K562 (cell line): ENCODE results near the gene HNRNPH1. TPM values are rescaled to one million over a fixed set of nuclear protein-coding genes. Genes with fewer than 3 reads are reported as not detected.
A peak's percentile ranks its signal among the peaks of the same experiment; 100 is the strongest.

Source experiments
- AFF4 ChIP-seq: sonication (generic); formaldehyde crosslinking; IDR thresholded peaks from 2 replicates; pipeline ENCODE4 v1.8.0; 2023; ENCODE audit warnings: mild to moderate bottlenecking, missing genetic modification reagents
- CC2D1A ChIP-seq: fragments of 450-650 bp; IDR thresholded peaks from 2 replicates; pipeline ENCODE4 v1.6.1; 2017; ENCODE audit warnings: mild to moderate bottlenecking
- E4F1 ChIP-seq: fragments of 250-450 bp; sonication (Bioruptor Pico); IDR thresholded peaks from 2 replicates; pipeline ENCODE4 v1.5.0; 2021; ENCODE audit warnings: mild to moderate bottlenecking, borderline replicate concordance
- ELK1 ChIP-seq: sonication (generic); formaldehyde crosslinking; IDR thresholded peaks from 2 replicates; pipeline ENCODE4 v1.8.1; 2022; ENCODE audit warnings: missing genetic modification reagents
- NBN ChIP-seq: fragments of 450-650 bp; IDR thresholded peaks from 2 replicates; pipeline ENCODE4 v1.6.1; 2016; ENCODE audit warnings: low read depth, mild to moderate bottlenecking
- NFIX ChIP-seq: fragments of 250-450 bp; sonication (Bioruptor Pico); IDR thresholded peaks from 2 replicates; pipeline ENCODE4 v1.4.0; 2020; ENCODE audit warnings: low read depth, mild to moderate bottlenecking, moderate library complexity
- RBBP5 ChIP-seq: fragments of 200-600 bp; sonication (generic); IDR thresholded peaks from 2 replicates; pipeline ENCODE4 v1.6.1; 2012; ENCODE audit warnings: borderline replicate concordance, mild to moderate bottlenecking, low read length, control low read depth, inconsistent platforms; ENCODE audit not compliant: insufficient read depth, poor library complexity, severe bottlenecking
- SIRT6 ChIP-seq: IDR thresholded peaks from one replicate; pipeline ENCODE4 v1.6.1; 2012; ENCODE audit warnings: low read depth, mild to moderate bottlenecking, control low read depth, inconsistent platforms, low read length, moderate library complexity
- SP1 ChIP-seq: sonication (generic); formaldehyde crosslinking; IDR thresholded peaks from 2 replicates; pipeline ENCODE4 v1.8.1; 2022; ENCODE audit warnings: mild to moderate bottlenecking, missing genetic modification reagents
- SPI1 ChIP-seq: IDR thresholded peaks from 2 replicates; pipeline ENCODE4 v1.6.1; 2011; ENCODE audit warnings: low read depth, low read length, control low read depth, borderline replicate concordance
- VEZF1 ChIP-seq: fragments of 200-800 bp; sonication (Bioruptor generic); IDR thresholded peaks from 2 replicates; pipeline ENCODE4 v1.6.1; 2017; ENCODE audit warnings: missing genetic modification characterization, missing compliant biosample characterization
- ZBTB1 ChIP-seq: sonication (generic); formaldehyde crosslinking; IDR thresholded peaks from 2 replicates; pipeline ENCODE4 v1.8.1; 2023; ENCODE audit warnings: missing genetic modification reagents, low read depth, mild to moderate bottlenecking, borderline replicate concordance
- ZBTB17 ChIP-seq: fragments of 450-650 bp; formaldehyde crosslinking; IDR thresholded peaks from 2 replicates; pipeline ENCODE4 v1.4.0; 2020; ENCODE audit warnings: mild to moderate bottlenecking
- ZC3H11A ChIP-seq: IDR thresholded peaks from 2 replicates; pipeline ENCODE4 v1.6.1; 2012; ENCODE audit warnings: low read depth, low read length, improper control_type of control experiment
- ZNF3 ChIP-seq: fragments of 250-450 bp; sonication (Bioruptor Pico); IDR thresholded peaks from 2 replicates; pipeline ENCODE4 v1.5.0; 2021; ENCODE audit warnings: mild to moderate bottlenecking, moderate library complexity
- polyA plus RNA-seq, 8 experiments: library from polyadenylated mRNA; depleted of rRNA in 4 of 8; stranded (reverse) in 5 of 8; unstranded in 3 of 8; fragments of >200 nt; fragmentation: Nextera tagmentation in 2 of 8; fragmentation: Illumina TruSeq in 1 of 8; extraction: Ambion mirVana in 2 of 8; extraction: Trizol in 1 of 8; gene quantifications; 2 replicates each; pipeline versions ENCODE4 v1.2.1 to v1.2.3, GENCODE V29; 2011 to 2014; ENCODE audit warnings: inconsistent platforms in 1 of 8, missing spikeins in 1 of 8
- total RNA-seq, 7 experiments: library from RNA; depleted of rRNA in 6 of 7; stranded (reverse); fragments of >200 nt in 6 of 7; fragmentation: Illumina TruSeq in 2 of 7; extraction: Trizol in 2 of 7; gene quantifications; 2 replicates each; pipeline versions ENCODE4 v1.2.1 to v1.2.3, GENCODE V29; 2011 to 2021; ENCODE audit warnings: low replicate concordance in 1 of 7

Gene HNRNPH1
- total and polyA plus RNA-seq, 9 of the 15 experiments (the other 6 are each of a cell fraction or from before 2014, with no cell fraction given) = 103 to 656 (median 561) TPM

GRCh38 chr5:179623003-179623905 lies at the start of gene HNRNPH1 (continued):
- peak; percentile 82 for TF ChIP-seq SP1 (CRISPR knock-in tag)
- no peak for TF ChIP-seq NFIX (CRISPR knock-in tag)
- no peak for TF ChIP-seq ZNF3 (CRISPR knock-in tag)
- TF ChIP-seq ZC3H11A = no peak
- peak; percentile 82; the same call in 1 of the 2 replicates for TF ChIP-seq ZBTB17 (CRISPR knock-in tag)
- TF ChIP-seq AFF4 (CRISPR knock-in tag) = peak; percentile 97
- no peak for TF ChIP-seq ELK1
- TF ChIP-seq NBN = 0 out of 2 replicates have a peak, but pooled peaks have one; percentile 35
- no peak; the same call in 1 of the 2 replicates for TF ChIP-seq CC2D1A
- TF ChIP-seq RBBP5 = peak; percentile 90
- peak; percentile 88 for TF ChIP-seq VEZF1 (CRISPR knock-in tag)
- TF ChIP-seq ZBTB1 (CRISPR knock-in tag) = peak; percentile 69; the same call in 1 of the 2 replicates
- TF ChIP-seq E4F1 (CRISPR knock-in tag) = no peak
- peak; percentile 19 for TF ChIP-seq SIRT6
- no peak for TF ChIP-seq SPI1
